HepG2 (cell line): ENCODE results near the gene PFN2.

Experiments used
- BCL6 ChIP-seq: IDR thresholded peaks from 2 replicates; pipeline ENCODE4 v1.6.1; 2016; ENCODE audit warnings: missing genetic modification reagents, missing compliant biosample characterization
- CEBPZ ChIP-seq: IDR thresholded peaks from 2 replicates; pipeline ENCODE4 v1.6.1; 2012; ENCODE audit warnings: low read length, improper control_type of control experiment
- CREB1 ChIP-seq, 2 experiments: fragments of 450-650 bp in 1 of 2; IDR thresholded peaks; 2 replicates each; pipeline ENCODE4 v1.6.1; 2016 to 2017; ENCODE audit warnings: control low read depth in 1 of 2, mild to moderate bottlenecking in 1 of 2, missing compliant biosample characterization in 1 of 2, missing genetic modification characterization in 1 of 2
- EZH2 ChIP-seq: conservative IDR thresholded peaks from 2 replicates; pipeline ENCODE4 v1.6.1; 2012; ENCODE audit warnings: mild to moderate bottlenecking, low read depth, low read length, moderate library complexity
- MAFK ChIP-seq, 2 experiments: IDR thresholded peaks in 1 of 2; conservative IDR thresholded peaks in 1 of 2; 2 replicates each; pipeline ENCODE4 v1.6.1; 2011; ENCODE audit warnings: improper control_type of control experiment in 2 of 2, low read length in 2 of 2
- MAX ChIP-seq: IDR thresholded peaks from 2 replicates; pipeline ENCODE4 v1.6.1; 2012; ENCODE audit warnings: inconsistent platforms
- MXI1 ChIP-seq: IDR thresholded peaks from 3 replicates; pipeline ENCODE4 v1.6.1; 2012; ENCODE audit warnings: low read depth, low read length, inconsistent platforms, borderline replicate concordance
- NCOA2 ChIP-seq: sonication (generic); formaldehyde crosslinking; IDR thresholded peaks from 2 replicates; pipeline ENCODE4 v1.8.0; 2022; ENCODE audit warnings: inconsistent platforms
- ZBTB14 ChIP-seq: sonication (generic); formaldehyde crosslinking; IDR thresholded peaks from 2 replicates; pipeline ENCODE4 v1.4.0; 2020; ENCODE audit warnings: missing genetic modification reagents
- ZNF3 ChIP-seq: IDR thresholded peaks from 2 replicates; pipeline ENCODE4 v1.7.0; 2017; ENCODE audit warnings: inconsistent platforms
- ZNF720 ChIP-seq: sonication (generic); formaldehyde crosslinking; IDR thresholded peaks from 2 replicates; pipeline ENCODE4 v1.4.0; 2020; ENCODE audit warnings: missing genetic modification reagents

- no peak for TF ChIP-seq MAFK (conservative IDR thresholded peaks at IDR 0.05 in 1 of 2, IDR thresholded peaks at IDR 0.05 in 1 of 2; ENCODE audit: low read length in 2 of 2)
- TF ChIP-seq EZH2, result no peak
- no peak for TF ChIP-seq MAX
- no peak for TF ChIP-seq CREB1 (IDR thresholded peaks at IDR 0.05)
- TF ChIP-seq CREB1 (CRISPR knock-in tag; IDR thresholded peaks at IDR 0.05), result no peak
- TF ChIP-seq MXI1, result no peak
- TF ChIP-seq CEBPZ, result no peak
- TF ChIP-seq ZNF3 (CRISPR knock-in tag), result no peak
- TF ChIP-seq ZNF720 (CRISPR knock-in tag), result no peak
- no peak for TF ChIP-seq NCOA2
- TF ChIP-seq BCL6, result no peak
- TF ChIP-seq ZBTB14 (CRISPR knock-in tag), result no peak
Measured at GRCh38 chr3:149963485-149963884, 7.2 kb downstream of the PFN2 start.
